Measurements from ENCODE around the gene CD164.

CD164 gene

GRCh38 chr6:109420751-109421150 is 38.5 kb upstream of the CD164 start:
- no peaks in the 10 kb centered on the region for H3K9me3 ChIP-seq
- H3K27ac ChIP-seq: no peak overlapping the region
- H3K27me3 ChIP-seq: no peaks in the 10 kb centered on the region
- no peak for TF ChIP-seq CTCF (IDR thresholded peaks at IDR 0.05)
- no peak overlapping the region for H3K4me3 ChIP-seq (ENCODE audit: low read depth in 1 of 2, low read length in 1 of 2)
- H3K36me3 ChIP-seq: no peaks in the 10 kb centered on the region
- H3K4me1 ChIP-seq (ENCODE audit: control insufficient read depth in 1 of 2, insufficient read depth in 1 of 2, low read depth in 1 of 2, low read length in 1 of 2): no peaks in the 10 kb centered on the region

GRCh38 chr6:109417646-109418045 is 35.4 kb upstream of the CD164 start:
- H3K27ac ChIP-seq: no peak overlapping the region
- H3K9me3 ChIP-seq: no peaks in the 10 kb centered on the region
- no peaks in the 10 kb centered on the region for H3K27me3 ChIP-seq
- no peak overlapping the region for H3K4me3 ChIP-seq (ENCODE audit: low read depth in 1 of 2, low read length in 1 of 2)
- TF ChIP-seq CTCF (IDR thresholded peaks at IDR 0.05): no peak
- H3K4me1 ChIP-seq (ENCODE audit: control insufficient read depth in 1 of 2, insufficient read depth in 1 of 2, low read depth in 1 of 2, low read length in 1 of 2): no peaks in the 10 kb centered on the region
- H3K36me3 ChIP-seq: no peaks in the 10 kb centered on the region

GRCh38 chr6:109411034-109411433 is 28.8 kb upstream of the CD164 start:
- Histone ChIP-seq H3K36me3 (no peaks in the 10 kb centered on the region), H3K27me3 (no peaks in the 10 kb centered on the region), H3K4me1 (ENCODE audit: control insufficient read depth in 1 of 2, insufficient read depth in 1 of 2, low read depth in 1 of 2, low read length in 1 of 2) (peaks cover 0 to 4% of the 10 kb centered on the region in 2 experiments), H3K9me3 (no peaks in the 10 kb centered on the region), H3K27ac (no peak overlapping the region), H3K4me3 (ENCODE audit: low read depth in 1 of 2, low read length in 1 of 2) (no peak overlapping the region)
- TF ChIP-seq CTCF (IDR thresholded peaks at IDR 0.05): no peak

GRCh38 chr6:109406196-109406595 is 23.9 kb upstream of the CD164 start:
- Histone ChIP-seq H3K9me3 (no peaks in the 10 kb centered on the region), H3K4me1 (ENCODE audit: control insufficient read depth in 1 of 2, insufficient read depth in 1 of 2, low read depth in 1 of 2, low read length in 1 of 2) (peaks cover 5 to 12% of the 10 kb centered on the region in 2 experiments), H3K36me3 (no peaks in the 10 kb centered on the region), H3K4me3 (ENCODE audit: low read depth in 1 of 2, low read length in 1 of 2) (no peak overlapping the region), H3K27ac (no peak overlapping the region), H3K27me3 (no peaks in the 10 kb centered on the region)
- TF ChIP-seq CTCF (IDR thresholded peaks at IDR 0.05): no peak

- Histone ChIP-seq H3K9me3 (no peaks in the 10 kb centered on the region), H3K27ac (no peak overlapping the region), H3K4me3 (ENCODE audit: low read depth in 1 of 2, low read length in 1 of 2) (no peak overlapping the region), H3K4me1 (ENCODE audit: control insufficient read depth in 1 of 2, insufficient read depth in 1 of 2, low read depth in 1 of 2, low read length in 1 of 2) (peaks cover 3 to 6% of the 10 kb centered on the region in 2 experiments), H3K27me3 (no peaks in the 10 kb centered on the region), H3K36me3 (no peaks in the 10 kb centered on the region)
- TF ChIP-seq CTCF (IDR thresholded peaks at IDR 0.05): no peak
These were observed 14.8 kb upstream of the CD164 start for GRCh38 chr6:109397020-109397419.

All from neutrophil (primary cell).